Transverse colon (tissue), 3 donors: Measurements from ENCODE around the gene ANKRD1.

Experiments
- EP300 ChIP-seq: sonication (generic); formaldehyde crosslinking; IDR thresholded peaks from one replicate; pipeline ENCODE4 v1.6.1; 2017; ENCODE audit warnings: antibody characterized with exemption, low read depth
- POLR2A ChIP-seq: fragments of 450-650 bp; IDR thresholded peaks from one replicate; pipeline ENCODE4 v1.6.1; 2016; ENCODE audit warnings: antibody characterized with exemption, mild to moderate bottlenecking, moderate library complexity
- TF ChIP-seq, protein P1 (sequence below), 5 experiments: fragments of 200-600 bp in 3 of 5; fragments of 450-650 bp in 2 of 5; sonication (generic) in 3 of 5; IDR thresholded peaks; 1 replicate in 2 of 5; 2 replicates in 3 of 5; pipeline ENCODE4 v1.5.1; 2016 to 2017; ENCODE audit warnings: antibody characterized with exemption in 5 of 5, inconsistent platforms in 3 of 5, mild to moderate bottlenecking in 2 of 5, moderate library complexity in 1 of 5

DNA sequence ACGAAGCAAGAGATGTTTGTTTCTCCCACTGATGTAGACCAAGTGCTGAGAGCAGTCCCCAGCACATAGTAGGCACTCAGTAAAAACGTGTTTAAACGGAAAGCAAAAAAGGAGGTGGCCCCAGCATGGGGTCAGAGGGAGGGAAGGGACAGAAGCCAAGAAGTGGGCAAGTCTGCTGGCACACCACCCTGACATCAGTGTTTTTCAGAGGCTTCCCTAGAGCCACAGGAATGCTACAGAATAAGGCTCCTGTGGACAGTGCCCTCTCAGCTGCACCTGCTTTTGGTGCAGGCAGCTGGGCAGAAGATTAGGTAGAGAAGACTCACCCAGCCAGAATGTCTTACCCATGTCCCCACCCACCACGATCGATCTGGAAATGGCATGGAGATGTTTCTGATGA lies 8.3 kb upstream of the ANKRD1 start:
- TF ChIP-seq, protein P1, sequence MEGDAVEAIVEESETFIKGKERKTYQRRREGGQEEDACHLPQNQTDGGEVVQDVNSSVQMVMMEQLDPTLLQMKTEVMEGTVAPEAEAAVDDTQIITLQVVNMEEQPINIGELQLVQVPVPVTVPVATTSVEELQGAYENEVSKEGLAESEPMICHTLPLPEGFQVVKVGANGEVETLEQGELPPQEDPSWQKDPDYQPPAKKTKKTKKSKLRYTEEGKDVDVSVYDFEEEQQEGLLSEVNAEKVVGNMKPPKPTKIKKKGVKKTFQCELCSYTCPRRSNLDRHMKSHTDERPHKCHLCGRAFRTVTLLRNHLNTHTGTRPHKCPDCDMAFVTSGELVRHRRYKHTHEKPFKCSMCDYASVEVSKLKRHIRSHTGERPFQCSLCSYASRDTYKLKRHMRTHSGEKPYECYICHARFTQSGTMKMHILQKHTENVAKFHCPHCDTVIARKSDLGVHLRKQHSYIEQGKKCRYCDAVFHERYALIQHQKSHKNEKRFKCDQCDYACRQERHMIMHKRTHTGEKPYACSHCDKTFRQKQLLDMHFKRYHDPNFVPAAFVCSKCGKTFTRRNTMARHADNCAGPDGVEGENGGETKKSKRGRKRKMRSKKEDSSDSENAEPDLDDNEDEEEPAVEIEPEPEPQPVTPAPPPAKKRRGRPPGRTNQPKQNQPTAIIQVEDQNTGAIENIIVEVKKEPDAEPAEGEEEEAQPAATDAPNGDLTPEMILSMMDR (IDR thresholded peaks at IDR 0.05): no peak
- TF ChIP-seq POLR2A: no peak
- TF ChIP-seq EP300: no peak
